NCI-H1417 treated with DMSO at 0.1 percent for 48 hours (cell line): ENCODE measurements around the gene SHLD1.
"Not testable (repeated sequence)": the region's sequence is repeated elsewhere in the genome, so short reads cannot be mapped to it uniquely, and the experiment has no call there.

ENCODE experiments used
- DNase-seq: peaks from one replicate; lab custom pipeline; 2025; lab: John Stamatoyannopoulos, UW

The SHLD1 gene

DNA sequence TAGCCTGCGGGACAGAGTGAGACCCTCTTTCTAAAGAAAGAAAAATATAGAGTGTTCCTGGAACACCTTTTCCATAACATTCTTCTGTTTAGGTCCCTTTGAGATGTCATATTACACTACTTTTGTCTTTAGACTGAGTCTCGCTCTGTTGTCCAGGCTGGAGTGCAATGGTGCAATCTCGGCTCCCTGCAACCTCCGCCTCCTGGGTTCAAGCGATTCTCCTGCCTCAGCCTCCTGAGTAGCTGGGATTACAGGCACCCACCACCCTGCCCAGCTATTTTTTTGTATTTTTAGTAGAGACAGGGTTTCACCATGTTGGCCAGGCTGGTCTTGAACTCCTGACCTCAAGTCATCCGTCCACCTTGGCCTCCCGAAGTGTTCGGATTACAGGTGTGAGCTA, 31.2 kb downstream of the SHLD1 start:
- DNase-seq, result not testable (repeated sequence)

- no peak for DNase-seq
These were observed 31.9 kb downstream of the SHLD1 start for GRCh38 chr20:5781798-5782750.

DNA sequence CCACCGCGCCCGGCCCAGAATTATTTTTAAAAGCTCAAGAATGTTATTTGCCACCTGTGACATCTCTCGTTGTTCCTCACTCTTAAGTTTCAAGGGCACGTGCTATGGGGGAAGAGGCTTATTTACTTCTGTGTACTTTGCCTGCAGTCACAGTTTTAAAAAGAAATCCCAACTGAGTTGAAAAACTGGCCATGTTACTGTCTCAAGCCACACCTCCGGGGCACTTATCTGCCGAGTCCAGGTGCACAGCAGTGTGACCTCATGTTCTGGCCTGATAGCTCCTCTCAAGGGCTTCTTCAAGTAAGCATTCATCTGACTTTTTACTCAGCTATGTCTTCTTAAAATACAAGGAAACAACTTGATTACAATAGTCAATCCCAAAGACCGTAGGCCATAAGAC, 34.5 kb downstream of the SHLD1 start:
- DNase-seq, result no peak

GRCh38 chr20:5785146-5785545, 34.9 kb downstream of the SHLD1 start:
- DNase-seq, result no peak

DNA sequence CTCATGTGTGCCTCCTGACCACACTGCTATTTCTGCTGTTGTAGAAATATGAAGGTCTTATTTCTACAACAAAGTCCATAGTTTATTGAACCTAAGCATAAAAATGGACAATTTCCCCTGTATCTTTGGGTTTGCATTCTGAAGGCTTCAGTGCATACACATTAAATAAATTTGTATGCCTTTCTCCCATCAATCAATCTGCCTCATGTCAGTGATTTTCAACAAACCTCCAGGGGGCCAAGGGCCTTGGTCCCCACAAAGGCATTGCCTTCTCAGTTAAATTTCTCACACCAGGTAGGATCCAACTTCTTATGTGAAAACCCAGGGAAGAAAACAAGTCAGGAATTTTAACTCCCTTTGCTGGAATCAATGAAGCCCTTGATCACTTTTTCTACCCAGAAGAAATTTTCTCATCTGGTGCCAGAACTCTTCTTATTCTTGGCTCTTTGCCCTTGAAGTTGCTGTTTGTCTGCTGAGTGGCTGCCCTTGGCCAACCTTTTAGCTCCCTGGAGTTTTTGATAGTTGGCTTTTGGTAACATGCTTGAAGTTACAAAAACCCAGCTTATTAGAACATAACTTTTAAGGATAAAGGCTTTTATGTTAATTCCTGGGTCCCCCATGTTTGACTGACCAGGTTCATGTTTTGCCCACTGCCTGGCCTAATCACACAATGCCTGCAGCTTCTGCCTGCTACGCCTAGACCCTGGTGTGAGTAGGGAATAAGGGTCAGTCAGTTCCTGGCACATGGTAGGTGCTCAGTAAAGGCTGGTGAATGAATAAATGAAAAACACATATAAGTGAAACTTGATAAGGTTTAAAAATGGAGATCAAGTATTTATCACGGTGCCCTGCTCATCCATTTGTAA, 37.0 kb downstream of the SHLD1 start:
- DNase-seq, result no peak

- DNase-seq, result no peak
These were observed 37.6 kb downstream of the SHLD1 start for GRCh38 chr20:5787796-5788165.

- DNase-seq, result peak; percentile 73
These were observed 38.2 kb downstream of the SHLD1 start for GRCh38 chr20:5788385-5788895.

GRCh38 chr20:5789827-5790226, 39.6 kb downstream of the SHLD1 start:
- no peak for DNase-seq

GRCh38 chr20:5793916-5794315, 43.7 kb downstream of the SHLD1 start:
- no peak for DNase-seq

DNA sequence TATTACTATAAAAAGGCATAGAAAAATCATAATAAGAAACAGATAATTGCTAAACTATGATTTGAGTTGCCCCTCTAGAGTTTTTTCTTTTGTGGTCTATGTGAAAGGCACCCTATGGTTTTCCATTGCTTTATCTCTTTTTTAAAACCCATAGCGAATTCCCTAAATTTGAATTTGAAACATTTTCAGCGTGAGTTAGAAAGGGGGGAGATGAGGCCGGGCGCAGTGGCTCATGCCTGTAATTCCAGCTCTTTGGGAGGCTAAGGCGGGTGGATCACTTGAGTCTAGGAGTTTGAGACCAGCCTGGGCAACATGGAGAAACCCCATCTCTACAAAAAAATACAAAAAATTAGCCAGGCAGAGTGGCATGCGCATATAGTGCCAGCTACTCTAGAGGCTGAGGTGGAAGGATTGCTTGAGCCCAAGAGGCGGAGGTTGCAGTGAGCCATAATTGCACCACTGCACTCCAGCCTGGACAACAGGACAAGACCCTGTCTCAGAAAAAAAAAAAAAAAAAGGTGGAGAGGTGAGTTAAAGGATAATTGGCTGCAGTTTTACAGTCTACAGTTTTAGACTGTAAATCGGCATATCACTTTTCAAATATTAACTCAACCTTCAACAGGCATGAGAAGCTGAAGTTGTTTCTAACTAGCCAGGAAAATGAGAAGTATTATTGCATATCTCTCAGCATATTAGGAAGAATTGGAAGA, 46.3 kb downstream of the SHLD1 start:
- no peak for DNase-seq

DNA sequence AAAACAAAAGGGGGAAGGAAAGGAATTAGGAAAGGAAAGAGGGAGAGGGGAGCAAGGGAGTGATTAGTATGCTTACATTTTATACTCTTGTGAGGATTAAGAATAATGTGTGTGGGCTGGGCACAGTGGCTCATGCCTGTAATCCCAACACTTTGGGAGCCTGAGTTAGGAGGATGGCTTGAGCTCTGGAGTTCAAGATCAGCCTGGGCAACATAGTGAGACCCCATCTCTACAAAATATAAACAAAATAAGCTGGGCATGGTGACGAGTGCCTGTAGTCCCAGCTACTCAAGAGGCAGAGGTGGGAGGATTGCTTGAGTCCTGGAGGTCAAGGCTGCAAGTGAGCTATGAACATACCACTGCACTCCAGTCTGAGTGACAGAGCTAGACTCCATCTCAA, 47.0 kb downstream of the SHLD1 start:
- no peak for DNase-seq

DNA sequence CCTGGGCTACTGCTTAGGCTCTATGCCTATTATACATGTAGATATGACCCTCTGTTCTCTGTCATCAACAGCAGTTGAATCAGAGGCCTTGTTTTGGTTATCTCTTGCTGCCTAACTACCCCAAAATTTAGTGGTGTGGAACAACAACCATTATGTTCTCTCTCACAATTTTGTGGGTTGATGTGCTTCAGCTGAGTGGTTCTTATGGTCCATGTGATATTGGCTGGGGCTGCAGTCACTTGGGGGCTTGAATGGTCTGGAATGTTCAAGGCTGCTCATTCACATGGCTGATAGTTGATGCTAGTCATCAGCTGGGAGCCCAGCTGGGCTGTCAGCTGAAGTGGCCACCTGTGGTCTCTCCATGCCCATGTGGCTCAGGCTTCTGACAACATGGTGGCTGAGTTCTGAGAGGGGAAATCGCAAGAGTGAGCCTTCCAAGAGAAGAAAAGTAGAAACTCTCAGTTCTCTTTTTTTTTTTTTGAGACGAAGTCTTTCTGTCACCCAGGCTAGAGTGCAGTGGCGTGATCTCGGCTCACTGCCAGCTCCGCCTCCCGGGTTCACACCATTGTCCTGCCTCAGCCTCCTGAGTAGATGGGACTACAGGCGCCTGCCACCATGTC, 47.8 kb downstream of the SHLD1 start:
- no peak for DNase-seq

- DNase-seq, result not testable (repeated sequence)
These were observed 53.6 kb downstream of the SHLD1 start for GRCh38 chr20:5803754-5804303.

GRCh38 chr20:5806457-5807263, 56.5 kb downstream of the SHLD1 start:
- DNase-seq, result no peak

DNA sequence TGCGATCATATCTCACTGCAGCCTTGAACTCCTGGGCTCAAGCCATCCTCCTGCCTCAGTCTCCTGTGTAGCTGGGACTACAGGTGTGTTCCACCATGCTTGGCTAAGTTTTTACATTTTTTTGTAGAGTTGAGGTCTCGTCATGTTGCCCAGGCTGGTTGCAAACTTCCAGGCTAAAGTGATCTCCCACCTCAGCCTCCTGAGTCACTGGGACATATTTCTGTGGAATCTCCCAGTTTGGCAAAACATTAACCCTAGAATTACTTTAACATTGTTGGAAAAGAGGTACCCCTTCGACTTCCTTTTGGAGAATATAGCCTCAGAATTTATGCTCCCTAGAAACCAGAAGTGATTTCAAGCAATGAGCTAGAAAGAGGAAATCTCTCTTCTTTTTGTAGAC, 57.2 kb downstream of the SHLD1 start:
- DNase-seq, result no peak

DNA sequence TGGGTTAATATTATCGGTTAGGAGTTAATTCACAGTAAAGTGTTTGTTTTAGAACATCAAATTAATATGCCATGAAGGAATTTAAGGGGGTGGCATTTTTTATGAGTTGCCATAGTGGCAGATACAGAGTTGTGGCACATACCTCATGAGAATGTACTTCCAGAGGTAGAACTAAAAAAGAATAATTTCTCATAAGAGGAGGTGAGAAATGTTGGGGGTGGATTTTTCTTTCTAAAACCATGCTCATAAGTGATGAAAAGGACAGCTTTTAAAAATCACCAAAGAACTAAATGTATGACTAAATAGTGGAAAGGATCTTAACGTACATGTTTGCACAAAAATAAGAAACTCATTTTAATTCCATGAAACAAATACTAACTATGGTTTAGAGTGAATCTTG, 58.7 kb downstream of the SHLD1 start:
- no peak for DNase-seq

DNA sequence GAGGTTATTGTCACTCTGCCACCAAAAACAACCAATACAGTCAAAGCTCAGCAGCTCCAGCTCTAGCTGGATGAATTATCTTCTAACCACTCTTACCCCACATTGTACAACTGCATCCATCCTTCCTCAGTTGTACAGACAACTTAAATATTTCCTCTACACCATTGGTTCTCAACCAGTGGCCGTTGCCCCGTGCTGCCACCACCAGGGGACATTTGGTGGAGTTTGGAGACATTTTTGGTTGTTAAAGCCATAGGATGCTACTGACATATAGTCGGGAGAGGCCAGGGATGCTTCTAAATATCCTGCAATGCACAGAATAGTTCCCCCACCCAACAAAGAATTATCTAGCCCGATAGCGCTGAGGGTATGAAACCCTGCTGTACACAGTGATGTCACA, 59.3 kb downstream of the SHLD1 start:
- DNase-seq, result no peak

- DNase-seq, result no peak
These were observed 60.7 kb downstream of the SHLD1 start for GRCh38 chr20:5810800-5811422.

- no peak for DNase-seq
These were observed 61.5 kb downstream of the SHLD1 start for GRCh38 chr20:5811746-5812145.

DNA sequence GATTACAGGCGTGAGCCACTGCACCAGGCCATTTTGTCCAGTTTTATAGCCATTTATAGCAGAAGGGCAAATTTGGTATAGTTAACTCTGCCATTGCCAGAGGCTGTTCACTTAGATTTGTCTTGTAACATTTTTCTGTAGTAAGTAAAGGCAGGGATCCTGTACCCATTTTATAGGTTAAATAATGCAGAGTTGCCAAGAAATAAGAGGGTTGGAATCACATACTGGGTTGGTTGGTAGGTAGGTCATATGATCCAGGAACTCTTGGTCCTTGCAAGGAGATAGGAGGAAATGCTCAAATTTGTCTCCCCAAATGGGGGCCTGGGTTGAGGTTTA, 68.1 kb downstream of the SHLD1 start:
- no peak for DNase-seq
